Activated naive CD4-positive, alpha-beta T cell (primary cell): ENCODE measurements around the gene UBE4A.
A peak's percentile ranks its signal among the peaks of the same experiment; 100 is the strongest.

ENCODE experiments used
- DNase-seq, 4 experiments: peaks; one replicate each; lab custom pipeline; 2025; lab: John Stamatoyannopoulos, UW

The UBE4A gene

GRCh38 chr11:118359295-118359958 is at the start of gene UBE4A:
Gene UBE4A, plus strand, starts transcription at chr11:118359600. Its CDS starts 5,481 bp downstream, at chr11:118365081.
- peak; percentile 88 to 95 (median 94) for DNase-seq

- DNase-seq, result no peak
Measured at GRCh38 chr11:118310271-118310670, 49.1 kb upstream of the UBE4A start.

GRCh38 chr11:118310781-118311485 is 48.5 kb upstream of the UBE4A start:
- DNase-seq, result no peak

GRCh38 chr11:118311518-118311917 is 47.9 kb upstream of the UBE4A start:
- DNase-seq, result no peak

- no peak for DNase-seq
Measured at GRCh38 chr11:118312328-118312727, 47.1 kb upstream of the UBE4A start.

DNA sequence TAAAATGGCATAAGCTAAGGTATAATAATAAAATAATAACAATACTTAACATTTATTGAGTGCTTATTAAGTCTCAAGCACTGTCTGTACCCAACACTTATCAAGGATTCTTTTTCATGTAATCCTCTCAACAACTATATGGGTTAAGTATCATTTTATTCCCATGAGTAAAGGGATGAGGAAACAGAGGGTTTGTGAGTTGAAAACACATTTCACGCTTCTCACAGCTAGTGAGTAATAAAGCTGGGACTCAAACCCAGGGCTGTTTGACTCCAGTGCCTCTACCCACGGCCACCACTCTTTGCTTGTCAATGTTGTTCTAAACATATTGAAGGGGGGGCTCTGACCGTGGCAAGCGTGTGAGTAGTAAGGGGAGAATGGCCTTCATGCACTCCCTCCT is 46.2 kb upstream of the UBE4A start:
- no peak for DNase-seq

GRCh38 chr11:118314988-118315411 is 44.4 kb upstream of the UBE4A start:
- DNase-seq, result no peak

DNA sequence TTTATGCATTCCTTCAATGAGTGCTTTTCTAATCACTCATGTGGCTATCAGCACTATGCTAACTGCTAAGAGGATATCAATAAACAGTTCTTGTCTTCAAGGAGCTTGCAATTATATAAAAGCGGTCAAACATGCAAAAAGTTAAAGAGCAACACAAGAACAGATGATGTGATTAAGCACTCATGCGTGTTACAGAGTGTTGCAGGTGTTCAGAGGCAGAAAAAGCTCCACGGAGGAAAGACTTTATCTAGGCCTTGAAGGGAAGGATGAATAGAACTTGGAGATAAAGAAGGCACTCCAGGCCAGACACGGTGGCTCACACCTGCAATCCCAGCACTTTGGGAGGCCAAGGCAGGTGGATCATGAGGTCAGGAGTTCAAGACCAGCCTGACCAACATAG is 41.3 kb upstream of the UBE4A start:
- no peak for DNase-seq

GRCh38 chr11:118318581-118319336 is 40.6 kb upstream of the UBE4A start:
- DNase-seq, result no peak

- DNase-seq, result no peak
Measured at GRCh38 chr11:118319337-118319707, 40.1 kb upstream of the UBE4A start.

DNA sequence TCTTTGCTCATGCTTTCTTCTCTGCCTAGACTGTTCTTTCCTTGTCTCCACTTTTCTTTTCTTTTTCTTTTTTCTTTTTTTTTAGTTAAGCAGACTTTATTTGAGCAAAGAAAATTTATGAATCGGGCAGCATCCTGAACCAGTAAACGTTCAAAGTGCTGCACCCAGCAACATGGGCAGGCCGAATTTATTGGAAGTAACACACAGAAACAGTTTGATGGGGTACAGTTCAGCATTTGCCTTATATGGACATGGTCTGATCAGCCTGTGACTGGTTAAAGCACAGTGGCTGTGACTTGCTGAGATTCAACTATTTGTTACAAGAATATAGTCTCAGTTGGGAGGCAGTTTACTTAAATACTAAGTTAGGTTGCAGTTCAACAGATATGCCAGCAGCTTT is 38.9 kb upstream of the UBE4A start:
- DNase-seq, result no peak

DNA sequence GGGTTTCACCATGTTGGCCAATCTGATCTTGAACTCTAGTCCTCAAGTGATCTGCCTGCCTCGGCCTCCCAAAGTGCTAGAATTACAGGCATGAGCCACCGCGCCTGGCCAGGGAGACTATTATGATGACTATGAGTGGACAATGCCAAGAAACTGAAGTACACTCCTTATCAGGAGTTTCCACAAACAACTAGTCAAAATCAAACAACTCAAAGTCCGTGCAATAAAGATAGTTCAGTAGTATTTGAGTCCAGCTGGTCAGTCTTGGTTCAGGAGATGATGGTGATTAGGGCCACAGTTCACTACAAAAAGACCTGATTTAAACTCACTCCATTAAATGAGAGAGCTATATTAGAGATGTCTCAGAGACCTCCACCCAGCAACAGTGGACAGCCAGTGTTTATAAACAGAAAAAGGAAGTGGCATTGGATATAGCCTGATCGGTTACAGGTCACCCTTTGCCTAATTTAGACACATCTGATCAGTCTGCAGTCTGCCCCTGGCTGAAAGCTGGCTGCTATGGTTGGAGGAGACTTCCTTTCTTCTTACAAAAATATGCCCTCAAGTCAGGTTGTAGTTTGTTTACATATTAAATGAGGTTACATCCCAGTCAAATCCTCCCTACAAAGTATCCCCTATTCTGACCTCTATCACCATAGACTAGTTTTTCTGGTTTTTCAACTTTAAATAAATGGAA is 37.9 kb upstream of the UBE4A start:
- no peak for DNase-seq

DNA sequence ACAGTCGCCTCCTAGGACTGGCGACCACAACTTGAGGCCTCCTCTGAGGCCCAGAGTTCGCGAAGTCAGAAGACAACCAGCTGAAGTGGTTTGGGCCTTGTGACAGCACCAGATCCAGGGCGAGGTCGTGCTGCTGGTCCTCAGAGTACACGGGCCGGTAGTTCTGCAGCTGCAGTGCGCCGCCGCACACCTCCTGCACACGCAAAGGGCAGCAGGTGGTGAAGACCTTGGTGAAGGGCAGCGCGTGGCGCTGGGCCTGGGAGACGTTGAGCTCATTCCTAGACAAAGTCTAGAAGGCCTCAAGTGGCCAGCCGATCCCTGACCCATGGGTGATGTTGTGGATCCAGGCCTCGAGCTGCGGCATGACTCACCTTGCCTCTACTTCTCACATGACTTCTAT is 36.7 kb upstream of the UBE4A start:
- no peak for DNase-seq

DNA sequence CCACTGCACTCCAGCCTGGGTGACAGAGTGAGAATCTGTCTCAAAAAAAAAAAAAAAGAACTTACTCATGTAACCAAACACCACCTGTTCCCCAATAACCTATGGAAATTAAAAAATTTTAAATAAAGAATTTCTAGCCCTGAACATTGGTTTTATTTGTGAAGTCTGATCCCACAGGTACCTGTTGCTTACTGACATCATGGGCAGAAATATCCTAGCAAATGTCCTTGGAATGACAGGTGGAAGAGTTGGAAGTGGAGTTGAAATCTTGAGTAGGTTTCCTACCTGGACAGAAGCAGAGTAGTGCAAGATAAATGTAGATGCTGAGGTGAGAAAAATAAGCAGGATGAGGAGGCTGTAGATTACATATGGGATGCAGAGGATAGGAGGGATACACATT is 34.1 kb upstream of the UBE4A start:
- DNase-seq, result no peak

DNA sequence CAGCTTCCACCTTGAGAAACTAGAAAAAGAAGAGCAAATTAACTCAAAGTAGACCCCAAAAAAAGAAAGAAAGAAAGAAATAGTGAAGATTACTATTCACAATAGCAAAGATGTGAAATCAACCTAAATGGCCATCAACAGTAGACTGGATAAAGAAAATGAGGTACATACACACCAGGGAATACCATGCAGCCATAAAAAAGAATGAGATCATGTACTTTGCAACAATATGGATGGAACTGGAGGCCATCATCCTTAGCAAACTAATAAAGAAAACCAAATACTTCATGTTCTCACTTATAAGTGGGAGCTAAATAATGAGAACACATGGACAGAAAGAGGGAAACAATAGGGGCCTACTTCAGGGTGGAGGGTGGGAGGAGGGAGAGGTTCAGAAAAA is 30.7 kb upstream of the UBE4A start:
- no peak for DNase-seq

- no peak for DNase-seq
Measured at GRCh38 chr11:118334745-118335144, 24.7 kb upstream of the UBE4A start.

DNA sequence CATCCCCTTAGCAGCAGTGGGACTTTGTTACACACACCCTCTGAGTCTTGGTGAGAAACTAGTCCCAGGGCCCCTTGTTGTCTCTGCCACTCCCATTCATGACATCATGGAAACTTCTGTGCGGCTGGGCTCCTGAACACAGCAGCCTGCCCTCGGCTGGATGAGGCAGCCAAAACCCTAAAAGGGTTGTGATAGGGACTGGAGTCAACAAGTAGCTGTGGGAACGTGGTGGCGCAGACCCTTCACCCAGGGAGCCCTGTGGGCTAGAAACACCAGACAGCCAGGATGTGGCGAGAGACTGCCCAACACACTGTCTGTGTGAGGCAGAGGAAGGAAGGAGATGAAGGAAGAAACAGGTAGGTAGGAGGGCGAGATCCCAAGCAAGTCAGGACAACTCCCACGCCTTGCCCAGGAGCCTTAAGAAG is 20.8 kb upstream of the UBE4A start:
- peak; percentile 41 to 66 (median 60) for DNase-seq

- no peak for DNase-seq
Measured at GRCh38 chr11:118339281-118339961, 20.0 kb upstream of the UBE4A start.

DNA sequence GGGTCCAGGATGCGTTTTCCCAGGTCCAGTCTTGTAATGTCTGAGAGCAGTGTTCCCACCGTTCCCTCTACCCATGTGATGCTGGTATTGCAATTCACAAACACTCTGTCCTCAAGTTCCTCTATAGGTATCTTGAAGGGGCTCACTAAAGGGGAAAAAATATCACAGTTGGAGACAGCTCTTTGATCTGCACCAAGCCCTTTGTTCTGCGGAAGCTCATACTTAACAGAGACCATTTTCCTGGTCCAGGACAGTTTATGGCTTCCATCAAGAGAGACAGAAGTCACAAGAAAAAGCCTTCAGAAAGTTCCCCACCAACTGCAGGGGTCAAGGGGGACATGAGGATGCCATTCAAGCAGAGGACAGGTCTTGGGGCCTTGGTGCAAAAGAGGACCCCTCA is 19.0 kb upstream of the UBE4A start:
- no peak for DNase-seq

DNA sequence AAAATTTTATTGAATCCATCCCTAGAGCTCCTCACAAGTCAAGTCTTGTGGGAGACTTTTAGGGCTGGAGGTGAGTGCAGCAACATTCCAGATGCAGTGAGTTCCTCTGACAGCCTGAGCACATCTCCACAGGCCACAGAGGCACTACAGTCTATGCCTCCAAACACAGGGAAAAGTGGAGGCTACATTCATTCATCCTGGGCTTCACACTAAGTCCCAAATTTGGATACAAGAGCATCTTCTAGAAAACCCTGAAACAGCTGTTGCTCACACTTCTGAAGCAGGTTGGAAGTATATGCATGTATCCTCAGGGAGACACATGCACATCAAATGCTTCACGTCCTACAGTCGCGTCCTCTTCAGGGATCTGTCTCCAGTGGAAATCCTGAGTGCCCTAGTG is 18.1 kb upstream of the UBE4A start:
- DNase-seq, result no peak

GRCh38 chr11:118341815-118342489 is 17.4 kb upstream of the UBE4A start:
- DNase-seq, result no peak
